Colonic mucosa (tissue), 4 donors: ENCODE data around the gene CXCR1. TPM values are rescaled to one million over a fixed set of nuclear protein-coding genes. Genes with fewer than 3 reads are reported as not detected.

Experiments
- DNase-seq: peaks from one replicate; pipeline ENCODE4 v3.0.0-alpha.2; 2020
- H3K27ac ChIP-seq: fragments of 200-600 bp; one replicate; pipeline ENCODE4 v1.8.0; 2021
- H3K27me3 ChIP-seq: fragments of 200-600 bp; one replicate; pipeline ENCODE4 v1.8.0; 2021
- H3K36me3 ChIP-seq: fragments of 200-600 bp; one replicate; pipeline ENCODE4 v1.8.0; 2021
- H3K4me1 ChIP-seq: fragments of 200-600 bp; one replicate; pipeline ENCODE4 v1.8.0; 2021; ENCODE audit warnings: mild to moderate bottlenecking
- H3K4me3 ChIP-seq: fragments of 200-600 bp; one replicate; pipeline ENCODE4 v1.8.0; 2021
- H3K9ac ChIP-seq, 2 donors: one replicate each; pipeline ENCODE4 v1.7.0; 2013; ENCODE audit warnings: control low read depth in 2 of 2, low read depth in 2 of 2, low read length in 2 of 2
- H3K9me3 ChIP-seq: fragments of 200-600 bp; one replicate; pipeline ENCODE4 v1.8.0; 2021
- intact Hi-C: fragments of 100-400 bp; cut with DNase I; formaldehyde crosslinking; loops from one replicate; pipeline ENCODE4 v1.14.1; 2022
- total RNA-seq, 2 donors: library from RNA; stranded (reverse); fragmentation: NEBNext Ultra II Directional in 1 of 2; extraction: Animal tissue kit (Norgen Biotek cat#: 25700) in 1 of 2; gene quantifications; one replicate each; pipeline ENCODE4 v1.2.1, GENCODE V29; 2021
- TF ChIP-seq, protein P1 (sequence below): fragments of 200-600 bp; IDR thresholded peaks from one replicate; pipeline ENCODE4 v1.8.0; 2022; ENCODE audit warnings: antibody characterized with exemption, mild to moderate bottlenecking
- donor health status: healthy.
- donor health status: DM: no; HTN: no; CAD: no.
- donor health status: DM: no; HTN: no; CAD: no.

Gene CXCR1
- under 1 TPM in 1 of 2 donors, not detected in 1; 0.13 TPM for total RNA-seq

DNA sequence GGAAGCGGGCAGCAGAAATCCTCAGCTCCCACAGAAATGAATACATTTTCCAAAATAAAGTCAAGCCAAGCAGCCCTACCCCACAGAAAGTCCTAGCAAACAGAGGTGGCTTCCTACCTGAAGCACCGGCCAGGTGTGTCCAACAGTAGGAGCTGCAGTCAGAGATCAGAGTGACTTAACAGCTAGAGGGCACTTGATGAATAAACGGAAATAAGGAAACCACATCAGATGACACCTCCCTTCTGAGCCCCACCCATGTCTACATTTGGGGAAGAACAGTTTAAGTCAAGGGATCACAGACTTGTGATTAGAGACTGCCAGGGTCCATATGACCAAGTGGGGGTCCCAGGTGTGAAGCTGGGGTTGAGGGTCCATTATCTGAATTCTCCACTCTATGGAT, at the start of gene CXCR1:
Gene CXCR1, minus strand, starts transcription at position 172 of the 400 bp plus-strand sequence. CDS start 1,751 bp downstream, outside the sequence.
- H3K9me3 ChIP-seq: no peaks in the 10 kb centered on the region
- H3K27ac ChIP-seq: no peak within 1 kb of the TSS
- no peak within 1 kb of the TSS for H3K9ac ChIP-seq
- H3K4me1 ChIP-seq: no peaks in the 10 kb centered on the region
- no peak within 1 kb of the TSS for H3K4me3 ChIP-seq
- DNase-seq: no peak
- H3K36me3 ChIP-seq: no peaks in the 10 kb centered on the region
- TF ChIP-seq, protein P1, sequence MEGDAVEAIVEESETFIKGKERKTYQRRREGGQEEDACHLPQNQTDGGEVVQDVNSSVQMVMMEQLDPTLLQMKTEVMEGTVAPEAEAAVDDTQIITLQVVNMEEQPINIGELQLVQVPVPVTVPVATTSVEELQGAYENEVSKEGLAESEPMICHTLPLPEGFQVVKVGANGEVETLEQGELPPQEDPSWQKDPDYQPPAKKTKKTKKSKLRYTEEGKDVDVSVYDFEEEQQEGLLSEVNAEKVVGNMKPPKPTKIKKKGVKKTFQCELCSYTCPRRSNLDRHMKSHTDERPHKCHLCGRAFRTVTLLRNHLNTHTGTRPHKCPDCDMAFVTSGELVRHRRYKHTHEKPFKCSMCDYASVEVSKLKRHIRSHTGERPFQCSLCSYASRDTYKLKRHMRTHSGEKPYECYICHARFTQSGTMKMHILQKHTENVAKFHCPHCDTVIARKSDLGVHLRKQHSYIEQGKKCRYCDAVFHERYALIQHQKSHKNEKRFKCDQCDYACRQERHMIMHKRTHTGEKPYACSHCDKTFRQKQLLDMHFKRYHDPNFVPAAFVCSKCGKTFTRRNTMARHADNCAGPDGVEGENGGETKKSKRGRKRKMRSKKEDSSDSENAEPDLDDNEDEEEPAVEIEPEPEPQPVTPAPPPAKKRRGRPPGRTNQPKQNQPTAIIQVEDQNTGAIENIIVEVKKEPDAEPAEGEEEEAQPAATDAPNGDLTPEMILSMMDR: no peak
- H3K27me3 ChIP-seq: no peaks in the 10 kb centered on the region
- intact Hi-C loops: no loop called here

DNA sequence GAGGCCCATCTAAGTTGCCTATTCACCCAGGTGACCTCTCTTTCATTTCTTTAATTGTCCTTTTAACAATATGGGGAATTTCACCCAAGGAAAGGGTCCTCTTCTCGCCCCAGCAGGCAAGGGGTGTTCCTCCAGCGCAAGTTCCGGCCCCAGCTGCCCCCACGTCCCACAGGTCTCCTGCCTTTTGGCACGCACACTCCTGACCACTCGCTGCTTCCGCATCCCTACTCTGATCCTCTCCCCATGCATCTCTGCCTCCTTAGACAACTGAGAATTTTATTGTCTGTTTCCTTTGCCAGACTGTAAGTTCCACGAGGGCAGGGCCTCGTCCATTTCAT, 49.5 kb upstream of the CXCR1 start:
- intact Hi-C loops: loop anchor here (5.0 kb wide), 1 partner anchor 46 kb away; the partner anchor contains the start of gene GPBAR1
- peak overlapping the region; percentile 94 for H3K27ac ChIP-seq
- H3K4me3 ChIP-seq: peak overlapping the region; percentile 82
- H3K4me1 ChIP-seq: peaks cover 15% of the 10 kb centered on the region
- no peak for DNase-seq
- no peaks in the 10 kb centered on the region for H3K9me3 ChIP-seq
- TF ChIP-seq, protein P1: no peak
- no peaks in the 10 kb centered on the region for H3K36me3 ChIP-seq
- peak overlapping the region; percentile 75 to 77 for H3K9ac ChIP-seq
- no peaks in the 10 kb centered on the region for H3K27me3 ChIP-seq

DNA sequence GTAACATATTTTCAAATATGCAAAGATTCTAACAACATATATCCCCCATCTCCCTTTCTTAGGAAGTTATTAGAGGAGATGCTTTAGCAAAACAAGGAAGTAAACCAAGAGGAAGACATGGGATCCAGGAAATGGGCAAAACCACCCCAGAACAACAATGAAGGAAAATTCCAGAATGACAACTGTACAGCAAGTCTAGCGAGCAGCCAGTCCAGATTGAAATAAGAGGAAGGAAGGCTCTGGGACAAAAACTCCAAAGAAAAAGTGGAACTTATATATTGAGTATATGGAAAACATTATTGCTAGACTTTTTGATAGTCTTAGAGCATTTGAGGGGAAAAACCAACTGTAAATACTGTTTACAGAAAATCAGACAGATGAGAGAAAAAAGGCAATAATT, 47.4 kb upstream of the CXCR1 start:
- no peak for DNase-seq
- Histone ChIP-seq H3K9me3 (no peaks in the 10 kb centered on the region), H3K27ac (no peak overlapping the region), H3K36me3 (no peaks in the 10 kb centered on the region), H3K4me1 (peaks cover 5% of the 10 kb centered on the region), H3K27me3 (no peaks in the 10 kb centered on the region), H3K9ac (no peak overlapping the region), H3K4me3 (no peak overlapping the region)
- TF ChIP-seq, protein P1: no peak
- intact Hi-C loops: no loop called here

DNA sequence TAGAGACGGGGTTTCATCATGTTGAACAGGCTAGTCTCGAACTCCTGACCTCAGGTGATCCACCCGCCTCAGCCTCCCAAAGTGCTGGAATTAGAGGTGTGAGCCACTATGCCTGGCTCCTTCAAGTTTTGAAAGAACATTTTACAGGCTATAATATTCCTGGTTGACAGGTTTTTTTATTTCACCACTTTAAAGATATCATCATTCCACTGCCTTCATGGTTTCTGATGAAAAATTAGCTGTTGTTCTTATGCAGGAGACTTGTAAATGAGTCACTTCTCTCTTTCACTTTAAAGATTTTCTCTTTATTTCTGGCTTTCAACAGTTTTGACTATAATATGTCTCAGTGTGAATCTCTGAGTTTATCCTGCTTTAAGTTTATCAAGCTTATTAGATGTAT, 42.3 kb upstream of the CXCR1 start:
- no peaks in the 10 kb centered on the region for H3K27me3 ChIP-seq
- no peaks in the 10 kb centered on the region for H3K36me3 ChIP-seq
- DNase-seq: no peak
- no peaks in the 10 kb centered on the region for H3K9me3 ChIP-seq
- no peak overlapping the region for H3K9ac ChIP-seq
- TF ChIP-seq, protein P1: no peak
- H3K27ac ChIP-seq: no peak overlapping the region
- intact Hi-C loops: no loop called here
- H3K4me1 ChIP-seq: no peaks in the 10 kb centered on the region
- H3K4me3 ChIP-seq: no peak overlapping the region

DNA sequence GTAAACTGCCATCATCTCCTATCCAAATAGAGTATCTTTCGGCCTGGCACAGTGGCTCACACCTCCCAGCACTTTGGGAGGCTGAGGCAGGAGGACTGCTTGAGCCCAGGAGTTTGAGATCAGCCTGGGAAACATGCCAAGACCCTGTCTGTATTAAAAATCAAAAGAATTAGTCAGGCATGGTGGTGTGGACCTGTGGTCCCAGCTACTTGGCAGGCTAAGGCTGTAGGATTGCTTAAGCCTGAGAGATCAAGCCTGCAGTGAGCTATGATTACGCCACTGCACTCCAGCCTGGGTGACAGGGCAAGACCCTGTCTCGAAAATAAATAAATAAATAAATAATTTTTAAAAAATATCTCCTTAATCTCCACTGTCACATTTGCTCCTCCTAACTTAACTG, 35.5 kb upstream of the CXCR1 start:
- H3K9me3 ChIP-seq: no peaks in the 10 kb centered on the region
- no peaks in the 10 kb centered on the region for H3K36me3 ChIP-seq
- TF ChIP-seq, protein P1: no peak
- no peak for DNase-seq
- H3K27me3 ChIP-seq: no peaks in the 10 kb centered on the region
- H3K4me3 ChIP-seq: no peak overlapping the region
- H3K27ac ChIP-seq: no peak overlapping the region
- no peaks in the 10 kb centered on the region for H3K4me1 ChIP-seq
- intact Hi-C loops: no loop called here
- H3K9ac ChIP-seq: no peak overlapping the region

DNA sequence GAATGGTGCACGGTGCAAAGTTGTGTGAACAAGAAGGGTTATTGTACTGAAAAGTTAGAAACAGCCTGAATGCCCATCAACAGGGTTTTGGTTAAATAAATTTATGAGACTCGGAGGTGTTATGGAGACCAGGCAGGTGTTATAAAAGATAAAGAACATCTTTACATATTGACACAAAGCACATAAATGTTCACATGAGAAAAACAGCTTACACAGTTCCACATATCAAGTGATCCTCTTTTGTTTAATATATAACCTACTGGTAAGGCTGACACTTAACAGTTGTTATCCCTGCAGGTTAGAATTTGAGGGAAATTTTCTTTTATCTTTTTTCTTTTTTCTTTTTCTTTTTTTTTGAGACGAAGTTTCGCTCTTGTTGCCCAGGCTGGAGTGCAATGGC, 30.2 kb upstream of the CXCR1 start:
- intact Hi-C loops: no loop called here

More for the DNA sequence above, 30.2 kb upstream of the CXCR1 start:
- H3K4me1 ChIP-seq: no peaks in the 10 kb centered on the region
- DNase-seq: no peak
- TF ChIP-seq, protein P1: no peak
- H3K4me3 ChIP-seq: no peak overlapping the region
- H3K27ac ChIP-seq: no peak overlapping the region
- H3K9ac ChIP-seq: no peak overlapping the region
- no peaks in the 10 kb centered on the region for H3K36me3 ChIP-seq
- H3K9me3 ChIP-seq: no peaks in the 10 kb centered on the region
- no peaks in the 10 kb centered on the region for H3K27me3 ChIP-seq
